ENCODE results near the gene PDZK1IP1. TPM values are rescaled to one million over a fixed set of nuclear protein-coding genes. Genes with fewer than 3 reads are reported as not detected.

The PDZK1IP1 gene
- total and polyA plus RNA-seq, 2 of the 13 experiments (the other 11 are each of a cell fraction or from before 2014, with no cell fraction given) = 0.24 to 1.6 TPM

DNA sequence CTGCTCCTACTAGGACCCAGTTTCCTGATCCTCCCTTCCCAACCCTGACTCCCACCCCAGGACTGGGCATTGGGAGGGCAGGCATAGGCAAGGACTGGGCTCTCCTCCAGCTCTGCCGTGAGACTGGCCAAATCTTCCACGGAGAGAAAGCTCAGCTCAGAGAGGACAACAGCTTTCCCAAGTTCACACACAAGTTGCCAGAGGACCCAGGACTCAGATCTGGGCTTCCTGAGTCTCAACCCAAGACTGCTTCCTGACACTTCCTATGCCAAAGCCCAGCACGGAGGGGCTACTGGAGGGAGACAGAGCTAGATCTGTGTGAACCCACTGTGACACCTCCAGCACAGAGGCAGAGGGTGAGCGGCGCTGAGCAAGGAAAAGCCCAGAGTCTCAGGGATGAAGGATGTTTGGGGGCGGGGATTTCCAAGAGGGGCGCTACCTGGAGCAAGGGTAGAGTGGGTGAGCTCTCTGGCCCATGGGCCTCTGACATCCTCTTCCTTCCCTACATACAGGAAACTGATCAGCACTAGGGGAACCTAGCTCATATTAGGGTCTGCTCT, 7.1 kb downstream of the PDZK1IP1 start:
- H3K4me2 ChIP-seq (ENCODE audit: low read depth, low read length) = peak overlapping the region; percentile 99; the same call in 1 of the 2 replicates
- H3K9me3 ChIP-seq (ENCODE audit: low read length) = no peaks in the 10 kb centered on the region
- 39% methylated on average over 6 of the region's 7 CpGs for WGBS (ENCODE audit: low lambda C conversion rate)
- H4K20me1 ChIP-seq (ENCODE audit: insufficient read depth, low read length) = no peaks in the 10 kb centered on the region
- FAIRE-seq (no peak), DNase-seq (ENCODE audit: low spot score) (no peak), ATAC-seq (no peak)
- CTCF ChIA-PET (ENCODE audit: low intra/inter-chr PET ratio, low total read pairs) = no interaction called here
- H3K27me3 ChIP-seq (ENCODE audit: control insufficient read depth in 1 of 2, insufficient read depth in 2 of 2, low read length in 2 of 2) = no peaks in the 10 kb centered on the region; a peak in 1 of 5 replicates
- peaks cover 85% of the 10 kb centered on the region for H3K4me1 ChIP-seq (ENCODE audit: insufficient read depth, low read length)
- in situ Hi-C loops (cut with HindIII; ENCODE audit: extremely low pct_ligation_motif_present, low pct_unique_long_range_greater_than_20kb) = loop anchor here (25.0 kb wide), 1 partner anchor 530 kb away; no protein-coding TSS in a partner anchor
- POLR2A ChIA-PET = interaction anchor here (7.5 kb wide), 1 partner anchor 8 kb away, joined by 168 read pairs; the partner anchor contains the start of gene PDZK1IP1
- H2AFZ ChIP-seq (ENCODE audit: low read length) = no peak overlapping the region
- H3K9ac ChIP-seq (ENCODE audit: insufficient read depth, low read depth, low read length) = peak overlapping the region; percentile 5; the same call in 1 of the 2 replicates
- TF ChIP-seq NFKB2 (CRISPR knock-in tag; IDR thresholded peaks at IDR 0.05; ENCODE audit: borderline replicate concordance) (0 out of 2 replicates have a peak, but pooled peaks have one; percentile 18), ZNF468 (CRISPR knock-in tag; IDR thresholded peaks at IDR 0.05) (0 out of 2 replicates have a peak, but pooled peaks have one; percentile 37), ZNF432 (CRISPR knock-in tag; IDR thresholded peaks at IDR 0.05; ENCODE audit: borderline replicate concordance) (no peak)
- H3K79me2 ChIP-seq (ENCODE audit: insufficient read depth, low read length) = no peaks in the 10 kb centered on the region
- peak overlapping the region in 1 of 3 experiments; percentile 18; a peak in 1 of 6 replicates for H3K4me3 ChIP-seq (replicated peaks in 1 of 3; ENCODE audit: insufficient read depth in 1 of 3, low read depth in 2 of 3, low read length in 3 of 3)
- no TSS peak for BruUV-seq (replicated peaks)
- no peak overlapping the region for H3K27ac ChIP-seq (ENCODE audit: extremely low read length, insufficient read depth, low read length)
- H3K36me3 ChIP-seq (replicated peaks in 1 of 2; ENCODE audit: control insufficient read depth in 1 of 2, insufficient read depth in 2 of 2, low read length in 2 of 2) = no peaks in the 10 kb centered on the region
- intact Hi-C loops (cut with micrococcal nuclease; ENCODE audit: unreplicated experiment) = no loop called here

DNA sequence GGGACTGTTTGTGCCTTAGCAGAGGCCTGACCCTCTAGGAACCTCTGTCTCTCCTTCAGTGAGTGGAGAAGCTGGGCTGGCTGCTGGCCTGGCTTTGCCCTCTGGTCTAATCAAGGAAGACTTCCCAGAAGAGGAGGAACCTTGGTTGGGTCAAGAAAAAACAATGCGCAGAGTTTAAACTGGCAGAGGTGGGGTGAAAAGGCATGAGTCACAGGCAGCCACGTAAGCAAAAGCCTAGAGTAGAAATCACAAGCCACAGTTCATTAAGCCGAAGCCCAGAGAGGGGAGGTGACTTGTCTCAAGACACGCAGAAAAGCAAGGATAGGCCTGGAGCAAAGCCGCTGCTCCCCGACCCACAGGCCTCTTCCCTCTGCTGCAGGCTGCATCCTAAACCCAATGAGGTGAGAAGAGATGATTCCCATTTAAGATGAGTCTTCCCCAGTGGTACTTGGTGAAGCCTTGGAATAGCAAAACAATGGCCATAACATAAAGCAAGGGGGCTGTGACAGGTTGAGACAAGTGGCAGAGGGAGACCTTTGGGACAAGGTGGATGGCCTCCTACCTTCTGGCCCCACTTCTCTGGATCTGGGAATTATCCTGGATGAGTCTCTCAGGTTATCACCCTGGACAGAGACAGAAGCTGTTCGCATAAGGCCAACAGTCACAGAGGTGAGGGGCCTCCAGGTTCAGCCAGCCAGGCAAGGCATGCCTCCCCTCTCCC, 7.7 kb downstream of the PDZK1IP1 start:
- intact Hi-C loops (cut with micrococcal nuclease; ENCODE audit: unreplicated experiment) = no loop called here
- no peak for FAIRE-seq
- H3K4me2 ChIP-seq (ENCODE audit: low read depth, low read length) = peak overlapping the region; percentile 99

More for the DNA sequence above, 7.7 kb downstream of the PDZK1IP1 start:
- Histone ChIP-seq H3K9ac (ENCODE audit: insufficient read depth, low read depth, low read length) (peak overlapping the region; percentile 45), H3K4me1 (ENCODE audit: insufficient read depth, low read length) (peaks cover 79% of the 10 kb centered on the region), H3K9me3 (ENCODE audit: low read length) (no peaks in the 10 kb centered on the region), H3K4me3 (replicated peaks in 1 of 3; ENCODE audit: insufficient read depth in 1 of 3, low read depth in 2 of 3, low read length in 3 of 3) (peak overlapping the region in 2 of 3 experiments; percentile 4 to 37; a peak in 2 of 6 replicates), H3K36me3 (replicated peaks in 1 of 2; ENCODE audit: control insufficient read depth in 1 of 2, insufficient read depth in 2 of 2, low read length in 2 of 2) (no peaks in the 10 kb centered on the region), H3K27me3 (ENCODE audit: control insufficient read depth in 1 of 2, insufficient read depth in 2 of 2, low read length in 2 of 2) (no peaks in the 10 kb centered on the region; a peak in 1 of 5 replicates), H4K20me1 (ENCODE audit: insufficient read depth, low read length) (no peaks in the 10 kb centered on the region), H3K79me2 (ENCODE audit: insufficient read depth, low read length) (no peaks in the 10 kb centered on the region), H3K27ac (ENCODE audit: extremely low read length, insufficient read depth, low read length) (no peak overlapping the region), H2AFZ (ENCODE audit: low read length) (no peak overlapping the region)
- TF ChIP-seq MIER2 (CRISPR knock-in tag; IDR thresholded peaks at IDR 0.05) (peak; percentile 51; the same call in 1 of the 2 replicates), FOSL2 (CRISPR knock-in tag; IDR thresholded peaks at IDR 0.05) (peak; percentile 34; the same call in 1 of the 2 replicates), ZNF768 (CRISPR knock-in tag; IDR thresholded peaks at IDR 0.05) (0 out of 2 replicates have a peak, but pooled peaks have one; percentile 62), IKZF1 (IDR thresholded peaks at IDR 0.05) (no peak), RXRB (CRISPR knock-in tag; IDR thresholded peaks at IDR 0.05; ENCODE audit: borderline replicate concordance) (0 out of 2 replicates have a peak, but pooled peaks have one; percentile 7), NCOA1 (CRISPR knock-in tag; IDR thresholded peaks at IDR 0.05) (no peak), ZNF20 (CRISPR knock-in tag; IDR thresholded peaks at IDR 0.05) (no peak), CREB1 (IDR thresholded peaks at IDR 0.05) (0 out of 2 replicates have a peak, but pooled peaks have one; percentile 1), CREB1 (CRISPR knock-in tag; IDR thresholded peaks at IDR 0.05) (no peak)
- TF ChIP-seq, protein P1, sequence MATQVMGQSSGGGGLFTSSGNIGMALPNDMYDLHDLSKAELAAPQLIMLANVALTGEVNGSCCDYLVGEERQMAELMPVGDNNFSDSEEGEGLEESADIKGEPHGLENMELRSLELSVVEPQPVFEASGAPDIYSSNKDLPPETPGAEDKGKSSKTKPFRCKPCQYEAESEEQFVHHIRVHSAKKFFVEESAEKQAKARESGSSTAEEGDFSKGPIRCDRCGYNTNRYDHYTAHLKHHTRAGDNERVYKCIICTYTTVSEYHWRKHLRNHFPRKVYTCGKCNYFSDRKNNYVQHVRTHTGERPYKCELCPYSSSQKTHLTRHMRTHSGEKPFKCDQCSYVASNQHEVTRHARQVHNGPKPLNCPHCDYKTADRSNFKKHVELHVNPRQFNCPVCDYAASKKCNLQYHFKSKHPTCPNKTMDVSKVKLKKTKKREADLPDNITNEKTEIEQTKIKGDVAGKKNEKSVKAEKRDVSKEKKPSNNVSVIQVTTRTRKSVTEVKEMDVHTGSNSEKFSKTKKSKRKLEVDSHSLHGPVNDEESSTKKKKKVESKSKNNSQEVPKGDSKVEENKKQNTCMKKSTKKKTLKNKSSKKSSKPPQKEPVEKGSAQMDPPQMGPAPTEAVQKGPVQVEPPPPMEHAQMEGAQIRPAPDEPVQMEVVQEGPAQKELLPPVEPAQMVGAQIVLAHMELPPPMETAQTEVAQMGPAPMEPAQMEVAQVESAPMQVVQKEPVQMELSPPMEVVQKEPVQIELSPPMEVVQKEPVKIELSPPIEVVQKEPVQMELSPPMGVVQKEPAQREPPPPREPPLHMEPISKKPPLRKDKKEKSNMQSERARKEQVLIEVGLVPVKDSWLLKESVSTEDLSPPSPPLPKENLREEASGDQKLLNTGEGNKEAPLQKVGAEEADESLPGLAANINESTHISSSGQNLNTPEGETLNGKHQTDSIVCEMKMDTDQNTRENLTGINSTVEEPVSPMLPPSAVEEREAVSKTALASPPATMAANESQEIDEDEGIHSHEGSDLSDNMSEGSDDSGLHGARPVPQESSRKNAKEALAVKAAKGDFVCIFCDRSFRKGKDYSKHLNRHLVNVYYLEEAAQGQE (IDR thresholded peaks at IDR 0.05; ENCODE audit: borderline replicate concordance in 1 of 2, low read depth in 1 of 2, low read length in 2 of 2) = peak in 1 of 2 experiments; percentile 79; a peak in 3 of 4 replicates
- no peak for ATAC-seq
- ChIA-PET CTCF (ENCODE audit: low intra/inter-chr PET ratio, low total read pairs) (no interaction called here), POLR2A (interaction anchor here (7.5 kb wide), 1 partner anchor 8 kb away, joined by 168 read pairs; the partner anchor contains the start of gene PDZK1IP1)
- no peak for DNase-seq (ENCODE audit: low spot score)
- BruUV-seq (replicated peaks) = no TSS peak
- 39% methylated on average over 5 of the region's 7 CpGs for WGBS (ENCODE audit: low lambda C conversion rate)
- in situ Hi-C loops (cut with HindIII; ENCODE audit: extremely low pct_ligation_motif_present, low pct_unique_long_range_greater_than_20kb) = loop anchor here (25.0 kb wide), 1 partner anchor 530 kb away; no protein-coding TSS in a partner anchor

Measured in HepG2 (cell line).